Mucosa of descending colon (tissue), 3 donors: ENCODE measurements around the gene RIMKLB. TPM values are rescaled to one million over a fixed set of nuclear protein-coding genes. Genes with fewer than 3 reads are reported as not detected.

Experiments
- ATAC-seq: fragments of 200-7000 bp; cut with Tn5 transposase; one replicate; pipeline ENCODE4 v1.9.1; 2020; ENCODE audit warnings: mild to moderate bottlenecking, moderate library complexity
- DNase-seq, 3 donors: peaks; one replicate each; pipeline ENCODE4 v3.0.0-alpha.2; 2020
- H3K36me3 ChIP-seq: fragments of 200-600 bp; one replicate; pipeline ENCODE4 v1.8.0; 2021; ENCODE audit warnings: low read depth, mild to moderate bottlenecking
- H3K4me1 ChIP-seq: fragments of 200-600 bp; one replicate; pipeline ENCODE4 v1.8.0; 2021; ENCODE audit warnings: low read depth, mild to moderate bottlenecking
- H3K4me3 ChIP-seq: fragments of 200-600 bp; one replicate; pipeline ENCODE4 v1.8.0; 2021; ENCODE audit warnings: mild to moderate bottlenecking
- H3K9me3 ChIP-seq: fragments of 200-600 bp; one replicate; pipeline ENCODE4 v1.8.0; 2021; ENCODE audit warnings: mild to moderate bottlenecking
- CTCF ChIP-seq: fragments of 200-600 bp; IDR thresholded peaks from one replicate; pipeline ENCODE4 v1.8.0; 2022; ENCODE audit warnings: antibody characterized with exemption, mild to moderate bottlenecking
- intact Hi-C, 2 donors: fragments of 100-400 bp; cut with DNase I in 1 of 2; cut with micrococcal nuclease in 1 of 2; formaldehyde crosslinking; loops; one replicate each; pipeline versions ENCODE4 v1.11.0 to v1.11.1; 2022; cut with DNase I, micrococcal nuclease
- total RNA-seq, 3 donors: library from RNA; stranded (reverse); fragmentation: NEBNext Ultra II Directional in 2 of 3; extraction: Animal tissue kit (Norgen Biotek cat#: 25700) in 2 of 3; gene quantifications; one replicate each; pipeline versions ENCODE4 v1.2.1 to v1.2.4, GENCODE V29; 2021 to 2023
- donor health status: DM: no; HTN: no; CAD: no; lungs with moderate emphysema.
- donor health status: DM: no; HTN: no; CAD: no.
- donor health status: DM: no; HTN: yes; CAD: no.

RIMKLB gene
- total RNA-seq, 3 donors from 2014 or later = 3.7 to 30.9 (median 7.6) TPM

DNA sequence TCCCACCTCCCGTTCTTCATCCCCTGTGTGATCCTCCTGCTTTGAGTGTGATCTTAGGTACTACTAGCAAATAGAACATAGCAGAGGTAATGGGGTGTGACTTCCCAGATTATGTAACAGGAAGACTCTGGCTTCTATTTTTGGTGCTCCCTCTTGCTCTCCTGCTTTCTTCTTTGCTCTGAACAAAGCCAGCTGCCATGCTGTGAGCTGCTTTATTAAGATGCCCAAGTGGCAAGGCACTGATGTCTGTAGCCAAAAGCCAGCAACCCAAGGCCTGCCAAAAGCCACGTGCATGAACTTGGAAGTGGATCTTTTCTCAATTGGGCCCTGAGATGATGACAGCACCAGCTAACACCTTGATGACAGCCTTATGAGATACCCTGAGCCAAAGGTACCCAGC lies 29.4 kb upstream of the RIMKLB start:
- intact Hi-C loops = no loop called here
- no peak for TF ChIP-seq CTCF
- H3K9me3 ChIP-seq = no peaks in the 10 kb centered on the region
- no peak overlapping the region for H3K4me3 ChIP-seq
- no peaks in the 10 kb centered on the region for H3K4me1 ChIP-seq
- no peaks in the 10 kb centered on the region for H3K36me3 ChIP-seq
- ATAC-seq (no peak), DNase-seq (no peak)

DNA sequence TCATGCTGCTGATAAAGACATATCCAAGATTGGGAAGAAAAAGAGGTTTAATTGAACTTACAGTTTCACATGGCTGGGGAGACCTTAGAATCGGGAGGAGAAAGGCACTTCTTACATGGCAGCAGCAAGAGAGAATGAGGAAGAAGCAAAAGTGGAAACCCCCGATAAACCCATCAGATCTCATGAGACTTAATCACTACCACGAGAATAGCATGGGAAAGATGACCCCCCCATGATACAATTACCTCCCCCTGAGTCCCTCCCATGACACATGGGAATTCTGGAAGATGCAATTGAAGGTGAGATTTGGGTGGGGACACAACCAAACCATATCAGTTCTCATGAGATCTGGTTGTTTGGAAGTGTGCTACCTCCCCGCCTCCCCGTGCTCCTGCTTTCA lies 25.4 kb upstream of the RIMKLB start:
- DNase-seq (no peak), ATAC-seq (no peak)
- H3K36me3 ChIP-seq = no peaks in the 10 kb centered on the region
- no peaks in the 10 kb centered on the region for H3K4me1 ChIP-seq
- H3K4me3 ChIP-seq = no peak overlapping the region
- intact Hi-C loops = no loop called here
- no peaks in the 10 kb centered on the region for H3K9me3 ChIP-seq
- TF ChIP-seq CTCF = no peak

DNA sequence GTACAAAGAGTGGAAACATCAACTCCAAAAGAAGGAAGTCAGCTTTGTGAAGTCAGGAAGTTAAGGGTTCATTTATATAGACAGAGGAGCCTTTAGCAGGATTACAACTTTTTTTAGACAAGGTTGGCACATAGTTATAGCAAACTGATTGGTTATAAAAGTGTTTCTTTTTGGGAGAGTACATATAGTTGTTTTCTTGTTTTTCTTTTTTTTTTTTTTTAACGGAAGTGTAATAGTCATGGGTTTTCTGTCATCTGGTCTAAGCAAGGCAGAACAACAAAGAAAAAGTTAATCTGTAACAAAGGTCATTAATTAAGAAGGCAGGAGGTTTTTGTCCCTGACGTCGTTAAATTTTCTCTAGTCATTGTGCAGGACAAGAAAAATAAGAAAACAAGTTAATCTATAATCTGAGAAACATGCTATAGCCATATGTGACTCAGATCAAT lies 22.2 kb upstream of the RIMKLB start:
- no peaks in the 10 kb centered on the region for H3K36me3 ChIP-seq
- H3K9me3 ChIP-seq = no peaks in the 10 kb centered on the region
- intact Hi-C loops = no loop called here
- H3K4me3 ChIP-seq = no peak overlapping the region
- no peak for ATAC-seq
- no peak for DNase-seq
- H3K4me1 ChIP-seq = no peaks in the 10 kb centered on the region
- TF ChIP-seq CTCF = no peak

DNA sequence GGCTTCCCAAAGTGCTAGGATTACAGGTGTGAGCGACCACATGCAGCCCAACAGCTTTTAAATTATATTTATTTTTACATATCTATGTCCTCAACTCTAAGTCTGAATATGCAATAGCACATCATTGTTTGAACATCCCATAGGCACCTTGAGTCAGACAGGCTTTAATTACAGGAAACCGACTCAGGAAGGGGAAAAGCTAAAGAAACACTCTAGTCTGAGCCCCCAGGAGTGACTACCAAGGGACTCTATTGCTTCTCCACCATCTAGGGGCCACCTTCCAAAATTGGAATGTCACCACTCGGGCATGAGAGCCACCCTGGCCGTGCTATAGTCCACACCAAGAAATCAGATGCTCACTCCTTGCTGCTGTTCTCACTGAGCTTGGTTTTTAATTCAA lies 21.1 kb upstream of the RIMKLB start:
- DNase-seq (no peak), ATAC-seq (no peak)
- peaks cover 4% of the 10 kb centered on the region for H3K4me1 ChIP-seq
- intact Hi-C loops = no loop called here
- H3K36me3 ChIP-seq = no peaks in the 10 kb centered on the region
- TF ChIP-seq CTCF = no peak
- no peak overlapping the region for H3K4me3 ChIP-seq
- H3K9me3 ChIP-seq = no peaks in the 10 kb centered on the region

DNA sequence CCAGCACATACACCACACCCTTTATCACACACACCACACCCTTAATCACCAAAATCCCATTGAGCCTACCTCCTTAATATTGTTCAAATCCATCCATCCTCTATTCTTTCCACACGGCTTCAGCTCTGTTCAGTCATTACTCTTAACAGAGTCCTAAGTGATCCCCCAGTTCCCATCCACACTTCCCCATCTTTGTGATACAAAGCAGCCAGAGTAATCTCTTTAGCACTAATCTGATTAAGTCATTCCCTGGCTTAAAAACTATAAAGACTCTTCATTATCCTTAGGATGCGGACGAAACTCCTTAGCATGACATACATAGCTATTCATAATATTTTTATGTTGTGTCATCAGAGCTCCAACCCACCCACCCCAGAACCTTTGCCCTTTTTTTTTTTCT lies 20.4 kb upstream of the RIMKLB start:
- intact Hi-C loops = no loop called here
- Histone ChIP-seq H3K36me3 (no peaks in the 10 kb centered on the region), H3K4me1 (peaks cover 4% of the 10 kb centered on the region), H3K9me3 (no peaks in the 10 kb centered on the region), H3K4me3 (no peak overlapping the region)
- no peak for DNase-seq
- TF ChIP-seq CTCF = no peak
- no peak for ATAC-seq

GRCh38 chr12:8678661-8679111 lies 19.1 kb upstream of the RIMKLB start:
- ATAC-seq (no peak), DNase-seq (no peak)
- H3K4me3 ChIP-seq = no peak overlapping the region
- intact Hi-C loops = no loop called here
- H3K4me1 ChIP-seq = peaks cover 4% of the 10 kb centered on the region
- no peak for TF ChIP-seq CTCF
- H3K9me3 ChIP-seq = no peaks in the 10 kb centered on the region
- H3K36me3 ChIP-seq = no peaks in the 10 kb centered on the region
